Breast epithelium (tissue), 4 donors: ENCODE measurements around the gene G6PC1. TPM values are rescaled to one million over a fixed set of nuclear protein-coding genes. Genes with fewer than 3 reads are reported as not detected.
"Not testable (repeated sequence)": the region's sequence is repeated elsewhere in the genome, so short reads cannot be mapped to it uniquely, and the experiment has no call there.

Experiments used
- DNase-seq, 2 donors: peaks; one replicate each; pipeline ENCODE4 v3.0.0-alpha.2; 2019; ENCODE audit warnings: low spot score in 2 of 2
- H3K27ac ChIP-seq, 2 donors: fragments of 200-600 bp; sonication (generic) in 1 of 2; one replicate each; pipeline ENCODE4 v1.5.1; 2016 to 2019; ENCODE audit warnings: mild to moderate bottlenecking in 1 of 2
- H3K27me3 ChIP-seq, 2 donors: fragments of 200-600 bp; sonication (generic) in 1 of 2; one replicate each; pipeline versions ENCODE4 v1.5.1 to v1.6.0; 2017 to 2019; ENCODE audit warnings: control low read depth in 1 of 2, mild to moderate bottlenecking in 1 of 2
- H3K36me3 ChIP-seq: fragments of 200-600 bp; one replicate; pipeline ENCODE4 v1.5.1; 2019
- H3K4me1 ChIP-seq, 2 donors: fragments of 200-600 bp; sonication (generic); one replicate each; pipeline ENCODE4 v1.5.1; 2016 to 2019; ENCODE audit warnings: control low read depth in 1 of 2
- H3K4me3 ChIP-seq, 3 donors: fragments of 200-600 bp; sonication (generic); 1 replicate in 2 of 3; 2 replicates in 1 of 3; pipeline ENCODE4 v1.5.1; 2016 to 2019; ENCODE audit warnings: mild to moderate bottlenecking in 3 of 3, moderate library complexity in 2 of 3
- H3K9me3 ChIP-seq, 2 donors: fragments of 200-600 bp; sonication (generic) in 1 of 2; one replicate each; pipeline ENCODE4 v1.5.1; 2016 to 2019; ENCODE audit warnings: control low read depth in 1 of 2
- POLR2A ChIP-seq: fragments of 450-650 bp; IDR thresholded peaks from one replicate; pipeline ENCODE4 v1.6.1; 2016; ENCODE audit warnings: antibody characterized with exemption, mild to moderate bottlenecking, moderate library complexity
- POLR2AphosphoS5 ChIP-seq, 3 donors: sonication (generic); formaldehyde crosslinking; IDR thresholded peaks; one replicate each; pipeline ENCODE4 v1.6.1; 2017; ENCODE audit warnings: antibody characterized with exemption in 3 of 3
- intact Hi-C: fragments of 100-400 bp; cut with DNase I; formaldehyde crosslinking; loops from one replicate; pipeline ENCODE4 v1.15.1; 2023; ENCODE audit warnings: low total_unique reads
- total RNA-seq, 3 donors: library from RNA; depleted of rRNA; stranded (reverse); fragments of >200 nt; gene quantifications; one replicate each; pipeline ENCODE4 v1.1.0, GENCODE V29; 2016
- TF ChIP-seq, protein P1 (sequence below), 3 donors: fragments of 450-650 bp; IDR thresholded peaks; one replicate each; pipeline ENCODE4 v1.5.1; 2016 to 2017; ENCODE audit warnings: antibody characterized with exemption in 3 of 3, mild to moderate bottlenecking in 3 of 3, moderate library complexity in 3 of 3

Gene G6PC1
- total RNA-seq, 3 donors from 2014 or later, result not detected

DNA sequence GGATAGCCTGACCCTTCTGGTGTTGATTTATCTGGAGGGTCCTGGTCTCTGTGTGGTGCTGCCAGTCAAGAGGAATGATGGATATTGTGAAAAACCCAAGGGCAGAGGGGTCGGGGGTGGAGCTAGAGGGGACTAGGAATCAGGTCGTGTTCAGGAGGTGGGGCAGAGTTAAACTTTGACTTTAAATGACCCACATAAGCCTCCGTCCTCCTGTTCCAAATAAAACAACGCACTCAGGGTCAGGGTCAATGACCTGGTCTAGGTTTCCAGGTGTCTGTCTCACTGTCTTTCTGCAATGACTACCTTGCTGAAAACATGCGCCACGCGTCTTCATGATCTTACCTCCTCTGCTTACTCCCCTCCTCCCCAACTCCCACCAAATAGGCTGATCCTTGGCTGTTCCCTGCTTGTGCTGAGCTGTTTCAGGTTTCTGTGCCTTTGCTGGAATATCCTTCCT is 34.9 kb upstream of the G6PC1 start:
- TF ChIP-seq POLR2AphosphoS5 (IDR thresholded peaks at IDR 0.05) (no peak), POLR2A (no peak)
- TF ChIP-seq, protein P1, sequence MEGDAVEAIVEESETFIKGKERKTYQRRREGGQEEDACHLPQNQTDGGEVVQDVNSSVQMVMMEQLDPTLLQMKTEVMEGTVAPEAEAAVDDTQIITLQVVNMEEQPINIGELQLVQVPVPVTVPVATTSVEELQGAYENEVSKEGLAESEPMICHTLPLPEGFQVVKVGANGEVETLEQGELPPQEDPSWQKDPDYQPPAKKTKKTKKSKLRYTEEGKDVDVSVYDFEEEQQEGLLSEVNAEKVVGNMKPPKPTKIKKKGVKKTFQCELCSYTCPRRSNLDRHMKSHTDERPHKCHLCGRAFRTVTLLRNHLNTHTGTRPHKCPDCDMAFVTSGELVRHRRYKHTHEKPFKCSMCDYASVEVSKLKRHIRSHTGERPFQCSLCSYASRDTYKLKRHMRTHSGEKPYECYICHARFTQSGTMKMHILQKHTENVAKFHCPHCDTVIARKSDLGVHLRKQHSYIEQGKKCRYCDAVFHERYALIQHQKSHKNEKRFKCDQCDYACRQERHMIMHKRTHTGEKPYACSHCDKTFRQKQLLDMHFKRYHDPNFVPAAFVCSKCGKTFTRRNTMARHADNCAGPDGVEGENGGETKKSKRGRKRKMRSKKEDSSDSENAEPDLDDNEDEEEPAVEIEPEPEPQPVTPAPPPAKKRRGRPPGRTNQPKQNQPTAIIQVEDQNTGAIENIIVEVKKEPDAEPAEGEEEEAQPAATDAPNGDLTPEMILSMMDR (IDR thresholded peaks at IDR 0.05), result no peak
- H3K27ac ChIP-seq, result no peak overlapping the region
- no peak overlapping the region for H3K4me3 ChIP-seq
- intact Hi-C loops, result no loop called here
- no peaks in the 10 kb centered on the region for H3K9me3 ChIP-seq
- H3K4me1 ChIP-seq, result no peaks in the 10 kb centered on the region
- H3K36me3 ChIP-seq, result no peaks in the 10 kb centered on the region
- no peaks in the 10 kb centered on the region for H3K27me3 ChIP-seq
- DNase-seq, result no peak

DNA sequence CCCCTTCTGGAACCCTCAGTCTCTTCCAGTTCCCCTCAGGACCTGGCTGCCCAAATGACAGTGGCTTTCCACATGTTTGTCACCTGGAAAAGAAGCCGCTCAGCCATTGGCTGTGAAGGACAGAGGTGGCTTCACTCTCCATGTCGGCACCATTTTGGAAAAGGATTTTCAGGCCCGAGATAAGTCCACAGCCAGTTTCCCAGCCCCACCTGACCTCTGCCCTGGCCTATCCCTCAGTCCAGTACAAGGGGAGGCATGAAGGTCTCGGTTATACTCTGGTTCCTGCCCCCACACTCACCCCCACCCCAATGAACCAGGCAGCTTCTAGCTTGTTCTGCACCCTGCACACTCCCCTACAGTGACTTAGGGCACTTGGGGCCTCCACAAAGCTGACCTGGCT is 34.4 kb upstream of the G6PC1 start:
- TF ChIP-seq POLR2A, result no peak
- TF ChIP-seq, protein P1 (IDR thresholded peaks at IDR 0.05), result no peak
- no peak for TF ChIP-seq POLR2AphosphoS5 (IDR thresholded peaks at IDR 0.05)
- Histone ChIP-seq H3K9me3 (no peaks in the 10 kb centered on the region), H3K4me1 (no peaks in the 10 kb centered on the region), H3K4me3 (no peak overlapping the region), H3K36me3 (no peaks in the 10 kb centered on the region), H3K27me3 (no peaks in the 10 kb centered on the region), H3K27ac (no peak overlapping the region)
- intact Hi-C loops, result no loop called here
- no peak for DNase-seq

DNA sequence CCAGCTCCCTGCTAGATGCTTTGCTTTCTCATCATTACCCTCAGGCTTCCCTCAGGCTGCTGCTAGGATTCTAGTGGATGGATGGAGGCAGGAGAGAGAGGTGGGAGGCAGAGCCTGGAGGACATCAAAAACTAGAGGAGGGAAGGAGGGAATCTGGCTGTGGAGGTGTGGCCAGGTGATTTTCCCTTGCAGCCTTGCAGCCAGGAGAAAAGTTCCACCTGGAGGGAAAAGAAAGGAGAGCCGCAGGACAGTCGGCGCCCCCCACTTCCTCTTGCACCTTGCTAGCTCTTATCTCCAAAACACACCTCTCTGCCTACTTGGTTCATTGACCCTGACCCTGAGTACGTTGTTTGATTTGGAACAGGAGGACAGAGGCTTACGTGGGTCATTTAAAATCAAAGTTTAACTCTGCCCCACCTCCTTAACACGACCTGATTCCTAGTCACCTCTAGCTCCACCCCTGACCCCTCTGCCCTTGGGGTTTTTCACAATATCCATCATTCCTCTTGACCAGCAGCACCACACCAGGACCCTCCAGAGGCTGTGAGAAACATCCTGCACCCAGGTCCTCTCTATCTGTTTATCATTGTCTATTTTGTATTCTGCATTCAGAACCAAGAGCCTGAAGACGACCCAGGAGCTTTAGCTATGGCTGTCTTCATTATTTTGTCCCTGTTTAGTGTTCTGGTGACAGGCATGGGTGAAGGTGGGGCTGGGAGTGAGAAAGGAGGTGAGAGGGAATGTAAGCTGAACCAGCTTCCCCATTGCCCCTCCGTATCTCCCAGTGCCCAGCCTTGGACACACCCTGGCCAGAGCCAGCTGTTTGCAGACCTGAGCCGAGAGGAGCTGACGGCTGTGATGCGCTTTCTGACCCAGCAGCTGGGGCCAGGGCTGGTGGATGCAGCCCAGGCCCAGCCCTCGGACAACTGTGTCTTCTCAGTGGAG is 33.7 kb upstream of the G6PC1 start:
- intact Hi-C loops, result no loop called here
- no peaks in the 10 kb centered on the region for H3K36me3 ChIP-seq
- no peak overlapping the region for H3K4me3 ChIP-seq
- no peak overlapping the region for H3K27ac ChIP-seq
- TF ChIP-seq POLR2AphosphoS5 (IDR thresholded peaks at IDR 0.05), result no peak
- no peak for TF ChIP-seq POLR2A
- TF ChIP-seq, protein P1 (IDR thresholded peaks at IDR 0.05), result no peak
- DNase-seq, result no peak
- H3K9me3 ChIP-seq, result no peaks in the 10 kb centered on the region
- no peaks in the 10 kb centered on the region for H3K27me3 ChIP-seq
- H3K4me1 ChIP-seq, result no peaks in the 10 kb centered on the region

DNA sequence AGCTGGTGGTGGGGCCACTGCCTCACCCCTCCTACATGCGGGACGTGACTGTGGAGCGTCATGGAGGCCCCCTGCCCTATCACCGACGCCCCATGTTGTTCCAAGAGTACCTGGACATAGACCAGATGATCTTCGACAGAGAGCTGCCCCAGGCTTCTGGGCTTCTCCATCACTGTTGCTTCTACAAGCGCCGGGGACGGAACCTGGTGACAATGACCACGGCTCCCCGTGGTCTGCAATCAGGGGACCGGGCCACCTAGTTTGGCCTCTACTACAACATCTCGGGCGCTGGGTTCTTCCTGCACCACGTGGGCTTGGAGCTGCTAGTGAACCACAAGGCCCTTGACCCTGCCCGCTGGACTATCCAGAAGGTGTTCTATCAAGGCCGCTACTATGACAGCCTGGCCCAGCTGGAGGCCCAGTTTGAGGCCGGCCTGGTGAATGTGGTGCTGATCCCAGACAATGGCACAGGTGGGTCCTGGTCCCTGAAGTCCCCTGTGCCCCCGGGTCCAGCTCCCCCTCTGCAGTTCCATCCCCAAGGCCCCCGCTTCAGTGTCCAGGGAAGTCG is 32.8 kb upstream of the G6PC1 start:
- H3K4me3 ChIP-seq, H3K36me3 ChIP-seq, DNase-seq, H3K4me1 ChIP-seq, H3K9me3 ChIP-seq, intact Hi-C loops, H3K27ac ChIP-seq, H3K27me3 ChIP-seq: not testable (repeated sequence)

DNA sequence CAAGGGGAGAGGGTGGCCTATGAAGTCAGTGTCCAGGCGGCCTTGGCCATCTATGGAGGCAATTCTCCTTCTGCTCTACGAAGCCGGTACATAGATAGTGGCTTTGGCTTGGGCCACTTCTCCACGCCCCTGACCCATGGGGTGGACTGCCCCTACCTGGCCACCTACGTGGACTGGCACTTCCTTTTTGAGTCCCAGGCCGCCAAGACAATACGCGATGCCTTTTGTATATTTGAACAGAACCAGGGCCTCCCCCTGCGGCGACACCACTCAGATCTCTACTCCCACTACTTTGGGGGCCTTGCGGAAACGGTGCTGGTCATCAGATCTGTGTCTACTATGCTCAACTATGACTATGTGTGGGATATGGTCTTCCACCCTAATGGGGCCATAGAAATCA is 32.3 kb upstream of the G6PC1 start:
- Histone ChIP-seq H3K36me3 (no peaks in the 10 kb centered on the region), H3K27ac (no peak overlapping the region), H3K27me3 (no peaks in the 10 kb centered on the region), H3K9me3 (no peaks in the 10 kb centered on the region), H3K4me1 (no peaks in the 10 kb centered on the region), H3K4me3 (no peak overlapping the region)
- intact Hi-C loops, result no loop called here
- TF ChIP-seq POLR2A (no peak), POLR2AphosphoS5 (IDR thresholded peaks at IDR 0.05) (no peak)
- DNase-seq, result no peak

DNA sequence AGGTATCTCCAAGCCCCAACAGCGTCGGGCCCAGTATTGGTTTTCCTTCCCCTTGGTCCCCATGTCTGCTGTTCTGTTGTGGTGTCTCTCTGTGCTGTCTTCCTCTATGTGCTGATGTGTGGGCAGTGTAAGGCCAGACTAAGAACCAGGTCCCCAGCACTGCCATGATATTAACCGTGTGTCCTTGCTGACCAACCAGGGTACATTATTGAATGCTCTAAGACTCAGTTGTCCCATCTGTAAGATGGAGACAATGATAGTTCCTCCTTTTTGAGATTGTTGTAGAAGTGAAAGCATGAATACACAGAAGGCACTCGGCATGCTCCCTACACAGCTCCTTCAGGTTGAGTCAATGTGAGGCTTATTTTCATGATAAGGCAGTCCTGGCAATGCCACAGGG is 29.0 kb upstream of the G6PC1 start:
- Histone ChIP-seq H3K4me3 (no peak overlapping the region), H3K4me1 (no peaks in the 10 kb centered on the region), H3K36me3 (no peaks in the 10 kb centered on the region), H3K27me3 (no peaks in the 10 kb centered on the region), H3K9me3 (no peaks in the 10 kb centered on the region), H3K27ac (no peak overlapping the region)
- no peak for DNase-seq
- no peak for TF ChIP-seq POLR2AphosphoS5 (IDR thresholded peaks at IDR 0.05)
- no peak for TF ChIP-seq POLR2A
- TF ChIP-seq, protein P1 (IDR thresholded peaks at IDR 0.05), result no peak
- intact Hi-C loops, result no loop called here
